A673 (cell line): ENCODE measurements around the gene NDUFB6. TPM values are rescaled to one million over a fixed set of nuclear protein-coding genes. Genes with fewer than 3 reads are reported as not detected.
"Not testable (repeated sequence)": the region's sequence is repeated elsewhere in the genome, so short reads cannot be mapped to it uniquely, and the experiment has no call there.

Experiments
- BruUV-seq: library from RNA; stranded (reverse); fragments of 400-500 nt; replicated peaks from 2 replicates; lab custom pipeline; 2021; lab: Mats Ljungman, UMichigan
- CTCF ChIA-PET: fragments of 300-600 bp; sonication (Branson Sonifier 250); formaldehyde crosslinking; loops from one replicate; lab custom pipeline; 2022; ENCODE audit warnings: antibody characterized with exemption; lab: Charles Lee
- POLR2A ChIA-PET: fragments of 300-600 bp; sonication (Branson Sonifier 250); formaldehyde crosslinking; loops from one replicate; lab custom pipeline; 2022; ENCODE audit warnings: antibody characterized with exemption; ENCODE audit not compliant: low non-redundant PET; lab: Charles Lee
- DNase-seq: peaks from one replicate; pipeline ENCODE4 v3.0.0-alpha.2; 2015; ENCODE audit warnings: low spot score
- H3K27ac ChIP-seq: fragments of 200-600 bp; sonication (generic); 2 replicates; pipeline ENCODE4 v1.5.1; 2016; ENCODE audit warnings: mixed run types, low read depth, mild to moderate bottlenecking, mixed read lengths, antibody characterized with exemption, low read length; ENCODE audit not compliant: poor library complexity, severe bottlenecking
- H3K27me3 ChIP-seq: fragments of 200-600 bp; sonication (generic); replicated peaks from 2 replicates; pipeline ENCODE4 v1.6.1; 2017; ENCODE audit warnings: mixed run types, low read depth, mild to moderate bottlenecking, mixed read lengths, antibody characterized with exemption, low read length; ENCODE audit not compliant: insufficient read depth, poor library complexity
- H3K36me3 ChIP-seq: fragments of 200-600 bp; sonication (generic); 2 replicates; pipeline ENCODE4 v1.6.1; 2016; ENCODE audit warnings: mixed run types, mild to moderate bottlenecking, mixed read lengths, antibody characterized with exemption, low read length; ENCODE audit not compliant: insufficient read depth, poor library complexity, severe bottlenecking
- H3K4me1 ChIP-seq: fragments of 200-600 bp; sonication (generic); 2 replicates; pipeline ENCODE4 v1.6.1; 2017; ENCODE audit warnings: mixed run types, mild to moderate bottlenecking, mixed read lengths, antibody characterized with exemption, low read length; ENCODE audit not compliant: insufficient read depth, poor library complexity, severe bottlenecking
- H3K4me3 ChIP-seq: fragments of 200-600 bp; sonication (generic); 2 replicates; pipeline ENCODE4 v1.5.1; 2016; ENCODE audit warnings: low read depth, mixed run types, mild to moderate bottlenecking, mixed read lengths, low read length; ENCODE audit not compliant: poor library complexity, severe bottlenecking
- H3K9me3 ChIP-seq: fragments of 200-600 bp; sonication (generic); 2 replicates; pipeline ENCODE4 v1.6.1; 2016; ENCODE audit warnings: mixed run types, low read depth, mild to moderate bottlenecking, mixed read lengths, antibody characterized with exemption, low read length; ENCODE audit not compliant: poor library complexity, severe bottlenecking
- EZH2 ChIP-seq: fragments of 200-600 bp; sonication (generic); IDR thresholded peaks from 2 replicates; pipeline ENCODE4 v1.6.1; 2017; ENCODE audit warnings: borderline replicate concordance, low read depth, mild to moderate bottlenecking, mixed read lengths, antibody characterized with exemption, low read length; ENCODE audit not compliant: poor library complexity, severe bottlenecking
- intact Hi-C: fragments of 100-400 bp; cut with micrococcal nuclease; formaldehyde crosslinking; loops from one replicate; pipeline ENCODE4 v1.10.0; 2022; ENCODE audit not compliant: unreplicated experiment
- total RNA-seq: library from RNA; stranded (reverse); gene quantifications from 2 replicates; pipeline ENCODE4 v1.2.3, GENCODE V29; 2021
- TF ChIP-seq, protein P1 (sequence below): fragments of 300-800, 200-600 bp; sonication (generic); conservative IDR thresholded peaks from 2 replicates; pipeline ENCODE4 v1.5.1; 2017; ENCODE audit warnings: low read depth, mild to moderate bottlenecking, antibody characterized with exemption, low read length, moderate library complexity, mixed read lengths

The NDUFB6 gene
- total RNA-seq, 1 experiment from 2014 or later: 82.6 TPM

DNA sequence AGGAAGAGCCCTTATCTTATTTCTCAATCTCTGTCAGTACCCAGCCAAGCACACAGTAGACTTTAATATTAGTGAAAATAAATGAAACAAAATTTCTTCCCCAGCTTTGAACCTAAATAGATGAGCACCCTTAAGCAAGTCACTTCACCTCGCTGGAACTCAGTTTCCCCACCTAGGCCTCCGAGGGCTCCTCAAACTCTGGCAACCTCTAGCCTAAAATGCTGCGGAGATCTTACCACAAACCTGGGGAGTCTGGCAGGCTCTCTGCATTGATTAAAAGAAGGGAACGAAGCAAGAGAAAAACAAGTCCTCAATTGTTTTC is 47.3 kb downstream of the NDUFB6 start:
- DNase-seq: no peak
- peaks cover 13% of the 10 kb centered on the region for H3K4me1 ChIP-seq
- intact Hi-C loops: loop anchor here (2.0 to 10.0 kb wide), 2 partner anchors 49 to 147 kb away; partner anchors contain the start of gene NDUFB6
- peak overlapping the region; percentile 69 for H3K4me3 ChIP-seq
- H3K9me3 ChIP-seq: no peaks in the 10 kb centered on the region
- BruUV-seq: no TSS peak
- ChIA-PET CTCF (interaction anchor here (0.6 to 2.3 kb wide), 4 partner anchors 23 to 147 kb away, joined by 3 to 32 read pairs (median 4); no protein-coding TSS in a partner anchor), POLR2A (interaction anchor here (0.6 kb wide), 1 partner anchor 609 kb away, joined by 3 read pairs; no protein-coding TSS in a partner anchor)
- peak overlapping the region; percentile 73 for H3K27ac ChIP-seq
- TF ChIP-seq, protein P1, sequence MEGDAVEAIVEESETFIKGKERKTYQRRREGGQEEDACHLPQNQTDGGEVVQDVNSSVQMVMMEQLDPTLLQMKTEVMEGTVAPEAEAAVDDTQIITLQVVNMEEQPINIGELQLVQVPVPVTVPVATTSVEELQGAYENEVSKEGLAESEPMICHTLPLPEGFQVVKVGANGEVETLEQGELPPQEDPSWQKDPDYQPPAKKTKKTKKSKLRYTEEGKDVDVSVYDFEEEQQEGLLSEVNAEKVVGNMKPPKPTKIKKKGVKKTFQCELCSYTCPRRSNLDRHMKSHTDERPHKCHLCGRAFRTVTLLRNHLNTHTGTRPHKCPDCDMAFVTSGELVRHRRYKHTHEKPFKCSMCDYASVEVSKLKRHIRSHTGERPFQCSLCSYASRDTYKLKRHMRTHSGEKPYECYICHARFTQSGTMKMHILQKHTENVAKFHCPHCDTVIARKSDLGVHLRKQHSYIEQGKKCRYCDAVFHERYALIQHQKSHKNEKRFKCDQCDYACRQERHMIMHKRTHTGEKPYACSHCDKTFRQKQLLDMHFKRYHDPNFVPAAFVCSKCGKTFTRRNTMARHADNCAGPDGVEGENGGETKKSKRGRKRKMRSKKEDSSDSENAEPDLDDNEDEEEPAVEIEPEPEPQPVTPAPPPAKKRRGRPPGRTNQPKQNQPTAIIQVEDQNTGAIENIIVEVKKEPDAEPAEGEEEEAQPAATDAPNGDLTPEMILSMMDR: no peak
- TF ChIP-seq EZH2: no peak
- no peaks in the 10 kb centered on the region for H3K27me3 ChIP-seq
- H3K36me3 ChIP-seq: no peaks in the 10 kb centered on the region

DNA sequence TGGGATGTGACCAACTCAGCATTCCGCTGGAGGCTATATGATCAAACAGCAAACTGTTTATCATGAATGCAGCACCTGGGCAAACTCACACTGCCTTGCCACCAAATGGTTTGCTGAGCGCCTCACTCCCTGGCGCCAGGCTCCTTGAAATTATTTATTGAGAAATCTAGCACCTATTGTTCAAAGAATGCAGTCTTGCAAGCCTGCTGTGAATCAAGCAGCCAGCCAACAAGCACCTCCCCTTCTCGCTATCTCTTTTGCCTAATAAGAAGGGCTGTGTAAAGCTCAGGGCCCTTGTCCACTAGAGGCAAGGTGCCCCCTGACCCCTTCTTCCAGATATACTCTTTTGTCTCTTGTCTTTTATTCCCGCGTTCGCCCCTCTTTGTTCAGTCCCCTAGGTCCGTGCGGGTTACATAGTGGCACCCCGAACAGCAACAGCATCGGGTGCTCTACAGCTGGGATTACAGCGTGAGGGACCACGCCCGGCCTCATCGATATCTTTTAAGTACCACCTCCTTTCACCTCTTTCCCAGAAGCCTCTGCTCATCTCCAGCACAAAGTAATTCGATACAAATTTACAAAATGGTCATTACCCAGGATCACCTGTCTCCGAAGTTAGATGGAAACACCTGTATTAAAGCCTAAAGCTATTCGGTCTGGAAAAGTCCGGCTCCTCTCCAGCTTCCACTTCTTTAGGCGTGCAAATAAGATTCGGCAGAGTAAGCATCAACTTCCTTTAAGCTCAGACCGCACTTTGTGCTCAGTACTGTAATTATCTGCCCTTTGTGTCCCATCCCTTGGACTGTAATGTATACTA is 47.9 kb downstream of the NDUFB6 start:
- intact Hi-C loops: loop anchor here (10.0 kb wide), 1 partner anchor 50 kb away; the partner anchor contains the start of gene NDUFB6
- Histone ChIP-seq H3K4me1 (peaks cover 13% of the 10 kb centered on the region), H3K27me3 (no peaks in the 10 kb centered on the region), H3K4me3 (peak overlapping the region; percentile 69), H3K27ac (no peak overlapping the region), H3K36me3 (no peaks in the 10 kb centered on the region), H3K9me3 (no peaks in the 10 kb centered on the region)
- DNase-seq: peak; percentile 27
- CTCF ChIA-PET: interaction anchor here (2.3 kb wide), 1 partner anchor 146 kb away, joined by 32 read pairs; no protein-coding TSS in a partner anchor
- POLR2A ChIA-PET: interaction anchor here (0.6 to 0.7 kb wide), 2 partner anchors 40 to 610 kb away, joined by 3 to 5 read pairs; no protein-coding TSS in a partner anchor
- TSS peak; percentile 62 for BruUV-seq
- no peak for TF ChIP-seq EZH2
- TF ChIP-seq, protein P1: no peak

DNA sequence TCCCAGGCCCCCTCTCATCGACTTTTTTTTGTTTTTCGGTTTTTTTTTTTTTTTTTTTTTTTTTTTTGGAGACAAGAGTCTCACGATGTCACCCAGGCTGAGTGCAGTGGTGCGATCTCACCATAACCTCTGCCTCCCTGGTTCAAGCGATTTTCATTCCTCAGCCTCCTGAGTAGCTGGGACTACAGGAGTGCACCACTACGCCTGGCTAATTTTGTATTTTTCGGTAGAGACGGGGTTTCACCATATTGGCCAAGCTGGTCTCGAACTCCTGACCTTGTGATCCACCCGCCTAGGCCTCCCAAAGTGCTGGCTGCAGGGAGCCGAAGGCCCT is 48.4 kb downstream of the NDUFB6 start:
- POLR2A ChIA-PET, H3K9me3 ChIP-seq, H3K36me3 ChIP-seq, DNase-seq, BruUV-seq, H3K27ac ChIP-seq, H3K27me3 ChIP-seq: not testable (repeated sequence)
- CTCF ChIA-PET: interaction anchor here (0.7 to 2.3 kb wide), 2 partner anchors 146 to 1854 kb away, joined by 3 to 32 read pairs; no protein-coding TSS in a partner anchor
- intact Hi-C loops: loop anchor here (10.0 kb wide), 1 partner anchor 50 kb away; the partner anchor contains the start of gene NDUFB6
- Histone ChIP-seq H3K4me3 (peak overlapping the region; percentile 69), H3K4me1 (peaks cover 13% of the 10 kb centered on the region)
